Thymus (tissue), 11 donors: ENCODE measurements around the gene PBX4. TPM values are rescaled to one million over a fixed set of nuclear protein-coding genes. Genes with fewer than 3 reads are reported as not detected.

Experiments used
- DNase-seq, 9 donors: peaks; one replicate each; pipeline ENCODE4 v3.0.0-alpha.2; 2013; ENCODE audit warnings: low spot score in 9 of 9, low read depth in 6 of 9, missing footprints in 1 of 9
- H3K27ac ChIP-seq, 2 donors: one replicate each; pipeline ENCODE4 v1.5.1; 2013; ENCODE audit warnings: control low read depth in 1 of 2, low read depth in 1 of 2, low read length in 1 of 2, mild to moderate bottlenecking in 1 of 2, moderate library complexity in 1 of 2
- H3K27me3 ChIP-seq, 2 donors: one replicate each; pipeline ENCODE4 v1.5.1; 2013; ENCODE audit warnings: low read length in 1 of 2; ENCODE audit not compliant: control insufficient read depth in 2 of 2, insufficient read depth in 1 of 2
- H3K36me3 ChIP-seq, 2 donors: one replicate each; pipeline ENCODE4 v1.5.1; 2013; ENCODE audit warnings: low read length in 1 of 2, mild to moderate bottlenecking in 1 of 2, moderate library complexity in 1 of 2; ENCODE audit not compliant: control insufficient read depth in 2 of 2, insufficient read depth in 2 of 2
- H3K4me1 ChIP-seq, 2 donors: one replicate each; pipeline ENCODE4 v1.5.1; 2013; ENCODE audit warnings: low read length in 2 of 2; ENCODE audit not compliant: control insufficient read depth in 2 of 2, insufficient read depth in 2 of 2
- H3K4me3 ChIP-seq, 2 donors: one replicate each; pipeline ENCODE4 v1.5.1; 2013; ENCODE audit warnings: low read length in 2 of 2, control low read depth in 1 of 2, mild to moderate bottlenecking in 1 of 2
- H3K9me3 ChIP-seq, 2 donors: one replicate each; pipeline ENCODE4 v1.5.1; 2013; ENCODE audit warnings: low read length in 1 of 2, mild to moderate bottlenecking in 1 of 2; ENCODE audit not compliant: control insufficient read depth in 2 of 2, insufficient read depth in 1 of 2
- WGBS: extraction: QIAGEN DNeasy Blood & Tissue Kit; methylation state at CpG from one replicate; pipeline ENCODE4 v1.1.7; 2013; 5-methylcytosine and 5-hydroxymethylcytosine counted together
- polyA plus RNA-seq: library from polyadenylated mRNA; stranded (reverse); fragments of 200-250 nt; gene quantifications from one replicate; pipeline ENCODE4 v1.2.3, GENCODE V29; 2013
- total RNA-seq: library from RNA; stranded (reverse); fragments of 120-200 nt; gene quantifications from one replicate; pipeline ENCODE4 v1.2.4, GENCODE V29; 2013
- donor health status: healthy.

PBX4 gene
- total and polyA plus RNA-seq, 2 donors: 4.1 to 26.7 TPM

DNA sequence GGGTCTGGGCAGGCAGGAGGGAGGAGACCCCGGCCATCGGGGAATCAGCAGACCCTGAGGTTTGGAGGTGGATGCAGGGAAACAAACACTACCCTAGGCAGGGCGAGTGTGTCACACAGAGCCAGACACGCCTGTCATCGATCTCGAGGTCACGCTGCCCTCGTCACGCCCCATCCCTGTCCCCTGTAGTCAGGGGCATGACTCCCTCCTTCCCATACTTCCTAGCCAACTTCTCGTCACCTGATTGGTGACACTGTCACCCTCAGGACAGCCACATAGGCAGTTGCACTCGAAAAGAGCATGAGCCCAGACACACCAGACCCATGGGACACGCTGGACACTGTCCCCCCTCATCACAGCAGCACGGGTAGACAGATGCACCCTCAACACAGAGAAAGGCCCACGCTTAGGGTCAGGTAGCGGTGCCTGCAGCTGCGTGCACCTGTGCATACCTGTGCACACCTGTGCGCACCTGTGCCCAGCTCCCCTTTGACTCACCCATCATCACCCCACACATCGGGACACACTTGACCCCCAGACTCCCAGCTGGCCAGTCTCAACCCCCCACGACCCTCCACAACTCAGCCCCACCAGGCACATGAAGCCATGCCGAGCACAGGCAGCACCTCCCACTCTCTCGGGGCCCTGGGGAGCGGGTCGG is 68.6 kb downstream of the PBX4 start:
- Histone ChIP-seq H3K36me3 (no peaks in the 10 kb centered on the region), H3K27me3 (peaks cover 0 to 13% of the 10 kb centered on the region in 2 donors), H3K4me1 (no peaks in the 10 kb centered on the region), H3K27ac (no peak overlapping the region), H3K4me3 (no peak overlapping the region), H3K9me3 (peaks cover under 1 to 13% of the 10 kb centered on the region in 2 donors)
- 86% methylated on average over 23 of the region's 23 CpGs for WGBS
- no peak for DNase-seq

DNA sequence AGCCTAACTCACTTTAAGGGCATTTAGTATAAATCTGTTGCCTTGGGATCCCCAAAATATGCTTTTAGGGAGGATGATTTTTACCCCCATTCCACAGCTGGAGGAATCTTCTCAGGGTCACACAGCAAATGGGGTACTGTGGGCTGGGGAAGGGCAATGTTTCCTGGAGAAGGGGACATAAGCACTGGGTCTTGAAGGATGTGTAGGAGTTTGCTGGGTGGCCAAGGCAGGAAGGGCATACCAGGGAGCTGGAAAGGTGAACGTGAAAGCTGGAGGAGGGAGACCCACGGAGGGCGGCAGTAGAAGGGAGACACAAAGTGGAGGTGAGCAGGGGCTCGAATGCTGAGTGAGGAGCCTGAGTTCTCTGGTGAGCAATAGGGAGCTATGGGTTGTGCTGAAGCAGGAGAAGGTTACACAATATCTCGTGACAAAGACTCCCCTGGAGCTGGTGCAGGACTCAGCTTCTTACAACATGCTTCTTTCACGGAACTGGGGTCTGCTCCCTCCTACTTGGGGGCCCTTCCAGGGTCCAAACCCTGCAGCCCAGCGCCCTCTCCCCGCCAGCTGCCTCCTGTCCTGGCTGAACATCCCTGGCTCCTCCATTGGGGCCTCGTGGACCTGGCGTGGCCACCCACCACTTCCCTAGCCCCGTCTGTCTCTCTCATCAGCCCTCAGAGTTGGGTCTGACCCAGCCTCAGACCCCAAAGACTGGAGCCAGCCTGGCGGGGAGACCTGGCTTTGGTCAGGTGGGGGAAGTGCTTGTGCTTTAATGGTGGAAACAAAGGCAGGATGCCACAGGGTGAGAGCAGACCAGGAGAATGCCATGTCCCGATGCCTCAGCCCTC is 69.3 kb downstream of the PBX4 start:
- no peaks in the 10 kb centered on the region for H3K4me1 ChIP-seq
- WGBS: 66% methylated on average over 13 of the region's 13 CpGs
- peaks cover 0 to 13% of the 10 kb centered on the region in 2 donors for H3K27me3 ChIP-seq

DNA sequence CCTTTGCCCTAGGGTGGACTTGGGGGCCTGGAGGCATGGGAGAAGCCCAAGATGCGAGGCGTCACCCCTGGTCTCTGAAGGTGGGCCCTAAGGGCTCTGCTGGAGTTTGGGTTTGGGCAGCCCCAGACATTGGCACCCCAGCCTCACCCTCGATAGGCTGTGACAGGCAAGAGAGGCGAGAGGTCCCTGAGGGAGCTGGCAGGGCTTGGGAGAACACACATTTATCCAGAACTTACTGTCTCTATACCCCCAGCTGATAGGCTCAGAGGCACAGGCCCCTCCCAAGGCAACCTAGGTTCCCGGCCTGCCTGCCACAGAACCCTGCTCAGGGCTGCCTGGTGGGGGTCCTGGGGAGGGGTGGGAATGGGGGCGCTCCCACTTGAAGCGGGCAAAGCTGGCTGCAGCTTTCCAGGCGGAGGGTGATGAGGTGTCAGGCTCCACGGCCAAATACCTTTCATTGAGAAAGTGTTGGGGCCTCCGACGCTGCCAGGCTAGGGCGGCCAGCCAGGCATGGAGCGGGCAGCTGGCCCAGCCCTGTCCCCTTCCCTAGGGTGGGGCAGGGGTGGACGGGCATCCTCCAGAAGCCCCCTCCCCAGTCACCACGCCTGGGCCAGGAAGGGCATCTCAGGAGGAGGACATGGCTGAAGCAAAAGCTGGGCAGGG is 70.7 kb downstream of the PBX4 start:
- Histone ChIP-seq H3K9me3 (peaks cover 3 to 25% of the 10 kb centered on the region in 2 donors), H3K4me1 (no peaks in the 10 kb centered on the region), H3K36me3 (no peaks in the 10 kb centered on the region), H3K4me3 (no peak overlapping the region), H3K27ac (no peak overlapping the region), H3K27me3 (peaks cover 0 to 13% of the 10 kb centered on the region in 2 donors)
- no peak for DNase-seq
- 84% methylated on average over 15 of the region's 15 CpGs for WGBS

More for the DNA sequence above, 69.3 kb downstream of the PBX4 start:
- H3K27ac ChIP-seq: no peak overlapping the region
- H3K4me3 ChIP-seq: no peak overlapping the region
- H3K9me3 ChIP-seq: peaks cover 1 to 20% of the 10 kb centered on the region in 2 donors
- H3K36me3 ChIP-seq: no peaks in the 10 kb centered on the region
- no peak for DNase-seq

DNA sequence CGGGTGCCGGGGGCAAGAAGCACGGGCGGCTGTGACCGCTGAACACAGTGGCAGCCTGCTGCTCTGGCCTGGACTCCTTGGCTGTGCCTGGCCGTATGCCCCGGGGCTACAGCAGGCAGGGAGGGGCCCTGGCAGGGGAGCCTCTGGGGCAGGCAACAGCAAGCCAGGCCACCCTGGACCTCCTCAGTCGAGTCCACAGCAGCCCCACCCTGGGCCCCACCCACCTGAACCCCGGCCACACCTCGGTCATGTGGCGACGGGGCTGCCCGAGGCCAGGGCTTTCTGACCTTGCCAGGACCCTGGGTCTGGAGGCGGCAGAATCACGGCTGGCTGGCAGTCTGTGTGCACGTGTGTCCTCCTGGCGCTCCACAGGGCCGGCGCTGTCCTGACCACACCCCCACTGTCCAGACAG is 71.7 kb downstream of the PBX4 start:
- Histone ChIP-seq H3K4me1 (no peaks in the 10 kb centered on the region), H3K27me3 (peaks cover 0 to 19% of the 10 kb centered on the region in 2 donors), H3K27ac (no peak overlapping the region), H3K9me3 (peaks cover 3 to 25% of the 10 kb centered on the region in 2 donors), H3K36me3 (no peaks in the 10 kb centered on the region), H3K4me3 (no peak overlapping the region)
- WGBS: 89% methylated on average over 19 of the region's 19 CpGs
- DNase-seq: no peak

DNA sequence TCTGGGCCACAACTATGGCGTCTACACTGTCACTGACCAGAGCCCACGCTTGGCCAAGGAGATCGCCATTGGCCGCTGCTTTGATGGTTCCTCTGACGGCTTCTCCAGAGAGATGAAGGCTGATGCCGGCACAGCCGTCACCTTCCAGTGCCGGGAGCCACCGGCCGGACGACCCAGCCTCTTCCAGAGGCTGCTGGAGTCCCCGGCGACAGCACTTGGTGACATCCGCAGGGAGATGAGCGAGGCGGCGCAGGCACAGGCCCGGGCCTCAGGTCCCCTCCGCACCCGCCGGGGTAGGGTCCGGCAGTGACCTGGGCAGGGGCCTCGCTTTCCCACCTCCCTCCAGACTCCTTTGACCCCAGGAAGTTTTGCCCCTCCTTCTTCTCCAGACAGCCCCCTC is 72.8 kb downstream of the PBX4 start:
- WGBS: 96% methylated on average over 23 of the region's 23 CpGs
- Histone ChIP-seq H3K27ac (no peak overlapping the region), H3K27me3 (peaks cover 8 to 30% of the 10 kb centered on the region in 2 donors), H3K36me3 (no peaks in the 10 kb centered on the region), H3K4me3 (no peak overlapping the region), H3K4me1 (peaks cover 9 to 10% of the 10 kb centered on the region in 2 donors), H3K9me3 (peaks cover 3 to 27% of the 10 kb centered on the region in 2 donors)
- no peak for DNase-seq

DNA sequence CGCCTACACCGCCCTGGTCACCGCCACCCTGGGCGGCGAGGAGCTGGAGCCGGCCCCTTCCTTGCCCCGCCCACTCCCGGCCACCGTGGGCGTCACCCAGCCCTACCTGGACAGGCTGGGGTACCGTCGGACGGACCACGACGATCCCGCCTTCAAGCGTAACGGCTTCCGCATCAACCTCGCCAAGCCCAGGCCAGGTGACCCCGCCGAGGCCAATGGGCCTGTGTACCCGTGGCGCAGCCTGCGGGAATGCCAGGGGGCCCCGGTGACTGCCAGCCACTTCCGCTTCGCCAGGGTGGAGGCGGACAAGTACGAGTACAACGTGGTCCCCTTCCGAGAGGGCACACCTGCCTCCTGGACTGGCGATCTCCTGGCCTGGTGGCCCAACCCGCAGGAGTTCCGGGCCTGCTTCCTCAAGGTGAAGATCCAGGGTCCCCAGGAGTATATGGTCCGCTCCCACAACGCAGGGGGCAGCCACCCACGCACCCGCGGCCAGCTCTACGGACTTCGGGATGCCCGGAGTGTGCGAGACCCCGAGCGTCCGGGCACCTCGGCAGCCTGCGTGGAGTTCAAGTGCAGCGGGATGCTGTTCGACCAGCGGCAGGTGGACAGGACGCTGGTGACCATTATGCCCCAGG is 73.4 kb downstream of the PBX4 start:
- WGBS: 94% methylated on average over 53 of the region's 53 CpGs
- Histone ChIP-seq H3K36me3 (no peaks in the 10 kb centered on the region), H3K27ac (no peak overlapping the region), H3K4me1 (peaks cover 11 to 13% of the 10 kb centered on the region in 2 donors), H3K27me3 (peaks cover 14 to 36% of the 10 kb centered on the region in 2 donors), H3K9me3 (peaks cover 3 to 31% of the 10 kb centered on the region in 2 donors), H3K4me3 (no peak overlapping the region)
- DNase-seq: no peak

DNA sequence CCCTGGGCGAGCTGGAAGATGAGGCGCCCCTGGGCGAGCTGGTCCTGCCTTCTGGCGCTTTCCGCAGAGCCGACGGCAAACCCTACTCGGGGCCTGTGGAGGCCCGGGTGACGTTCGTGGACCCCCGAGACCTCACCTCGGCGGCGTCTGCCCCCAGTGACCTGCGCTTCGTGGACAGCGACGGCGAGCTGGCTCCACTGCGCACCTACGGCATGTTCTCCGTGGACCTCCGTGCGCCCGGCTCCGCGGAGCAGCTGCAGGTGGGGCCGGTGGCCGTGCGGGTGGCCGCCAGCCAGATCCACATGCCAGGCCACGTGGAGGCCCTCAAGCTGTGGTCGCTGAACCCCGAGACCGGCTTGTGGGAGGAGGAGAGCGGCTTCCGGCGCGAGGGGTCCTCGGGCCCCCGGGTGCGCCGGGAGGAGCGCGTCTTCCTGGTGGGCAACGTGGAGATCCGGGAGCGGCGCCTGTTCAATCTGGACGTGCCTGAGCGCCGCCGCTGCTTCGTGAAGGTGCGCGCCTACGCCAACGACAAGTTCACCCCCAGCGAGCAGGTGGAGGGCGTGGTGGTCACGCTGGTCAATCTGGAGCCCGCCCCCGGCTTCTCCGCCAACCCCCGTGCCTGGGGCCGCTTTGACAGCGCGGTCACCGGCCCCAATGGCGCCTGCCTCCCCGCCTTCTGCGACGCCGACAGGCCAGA is 74.1 kb downstream of the PBX4 start:
- no peaks in the 10 kb centered on the region for H3K36me3 ChIP-seq
- H3K9me3 ChIP-seq: peaks cover 3 to 31% of the 10 kb centered on the region in 2 donors
- H3K4me1 ChIP-seq: peaks cover 11 to 13% of the 10 kb centered on the region in 2 donors
- WGBS: 95% methylated on average over 75 of the region's 75 CpGs
- no peak overlapping the region for H3K4me3 ChIP-seq
- H3K27ac ChIP-seq: no peak overlapping the region
- H3K27me3 ChIP-seq: peaks cover 21 to 39% of the 10 kb centered on the region in 2 donors
- no peak for DNase-seq

DNA sequence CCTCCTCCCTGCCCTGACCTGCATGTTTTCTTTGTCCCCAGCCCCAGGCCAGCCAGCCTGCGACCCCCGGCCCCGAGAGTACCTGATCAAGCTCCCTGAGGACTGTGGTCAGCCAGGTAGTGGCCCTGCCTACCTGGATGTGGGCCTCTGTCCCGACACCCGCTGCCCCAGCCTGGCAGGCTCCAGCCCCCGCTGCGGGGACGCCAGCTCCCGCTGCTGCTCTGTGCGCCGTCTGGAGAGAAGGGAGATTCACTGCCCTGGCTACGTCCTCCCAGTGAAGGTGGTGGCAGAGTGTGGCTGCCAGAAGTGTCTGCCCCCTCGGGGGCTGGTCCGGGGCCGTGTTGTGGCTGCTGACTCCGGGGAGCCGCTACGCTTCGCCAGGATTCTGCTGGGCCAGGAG is 74.8 kb downstream of the PBX4 start:
- Histone ChIP-seq H3K36me3 (no peaks in the 10 kb centered on the region), H3K27me3 (peaks cover 27 to 46% of the 10 kb centered on the region in 2 donors), H3K4me1 (peaks cover 11 to 17% of the 10 kb centered on the region in 2 donors), H3K27ac (no peak overlapping the region), H3K9me3 (peaks cover 3 to 31% of the 10 kb centered on the region in 2 donors), H3K4me3 (no peak overlapping the region)
- 94% methylated on average over 19 of the region's 19 CpGs for WGBS
- no peak for DNase-seq
